ENCODE results near the gene CD3E.
A peak's percentile ranks its signal among the peaks of the same experiment; 100 is the strongest.

The CD3E gene

DNA sequence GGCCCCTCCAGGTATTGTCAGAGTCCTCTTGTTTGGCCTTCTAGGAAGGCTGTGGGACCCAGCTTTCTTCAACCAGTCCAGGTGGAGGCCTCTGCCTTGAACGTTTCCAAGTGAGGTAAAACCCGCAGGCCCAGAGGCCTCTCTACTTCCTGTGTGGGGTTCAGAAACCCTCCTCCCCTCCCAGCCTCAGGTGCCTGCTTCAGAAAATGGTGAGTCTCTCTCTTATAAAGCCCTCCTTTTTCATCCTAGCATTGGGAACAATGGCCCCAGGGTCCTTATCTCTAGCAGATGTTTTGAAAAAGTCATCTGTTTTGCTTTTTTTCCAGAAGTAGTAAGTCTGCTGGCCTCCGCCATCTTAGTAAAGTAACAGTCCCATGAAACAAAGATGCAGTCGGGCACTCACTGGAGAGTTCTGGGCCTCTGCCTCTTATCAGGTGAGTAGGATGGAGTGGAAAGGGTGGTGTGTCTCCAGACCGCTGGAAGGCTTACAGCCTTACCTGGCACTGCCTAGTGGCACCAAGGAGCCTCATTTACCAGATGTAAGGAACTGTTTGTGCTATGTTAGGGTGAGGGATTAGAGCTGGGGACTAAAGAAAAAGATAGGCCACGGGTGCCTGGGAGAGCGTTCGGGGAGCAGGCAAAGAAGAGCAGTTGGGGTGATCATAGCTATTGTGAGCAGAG is at the start of gene CD3E:
Gene CD3E, plus strand, starts transcription at position 163 of the 681 bp plus-strand sequence. Its CDS starts 223 bp downstream, at position 386.
- peak; percentile 80 for DNase-seq

DNA sequence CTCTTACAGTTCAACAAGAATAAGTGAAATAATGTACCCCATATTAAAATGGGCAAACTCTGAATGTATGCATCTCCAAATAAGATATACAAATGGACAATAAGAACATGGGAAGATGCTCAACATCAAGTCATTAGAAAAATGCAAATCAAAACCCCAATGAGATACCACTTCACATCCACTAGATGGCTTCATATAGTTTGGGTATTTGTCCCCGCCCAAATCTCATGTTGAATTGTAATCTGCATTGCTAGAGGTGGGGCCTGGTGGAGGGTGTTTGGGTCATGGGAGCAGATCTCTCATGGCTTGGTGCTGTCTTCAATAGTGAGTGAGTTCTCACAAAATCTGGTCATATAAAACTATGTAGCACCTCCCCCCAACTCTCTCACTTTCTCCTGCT is 46.1 kb upstream of the CD3E start:
- DNase-seq = no peak

DNA sequence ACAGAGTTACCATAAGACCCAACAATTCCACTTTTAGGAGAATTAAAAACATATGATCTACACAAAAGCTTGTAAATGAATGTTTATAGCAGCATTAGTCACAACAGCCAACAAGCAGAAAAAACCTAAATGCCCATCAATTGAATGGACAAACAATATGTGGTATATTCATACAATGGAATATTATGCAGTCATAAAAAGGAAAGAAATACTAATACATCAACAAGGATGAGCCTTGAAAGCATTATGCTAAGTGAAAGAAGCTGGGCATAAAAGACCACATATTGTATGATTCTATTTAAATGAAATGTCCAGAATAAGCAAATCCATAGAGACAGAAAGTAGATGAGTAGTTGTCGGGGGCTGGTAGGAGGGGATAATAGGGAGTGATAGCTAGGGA is 45.4 kb upstream of the CD3E start:
- no peak for DNase-seq

DNA sequence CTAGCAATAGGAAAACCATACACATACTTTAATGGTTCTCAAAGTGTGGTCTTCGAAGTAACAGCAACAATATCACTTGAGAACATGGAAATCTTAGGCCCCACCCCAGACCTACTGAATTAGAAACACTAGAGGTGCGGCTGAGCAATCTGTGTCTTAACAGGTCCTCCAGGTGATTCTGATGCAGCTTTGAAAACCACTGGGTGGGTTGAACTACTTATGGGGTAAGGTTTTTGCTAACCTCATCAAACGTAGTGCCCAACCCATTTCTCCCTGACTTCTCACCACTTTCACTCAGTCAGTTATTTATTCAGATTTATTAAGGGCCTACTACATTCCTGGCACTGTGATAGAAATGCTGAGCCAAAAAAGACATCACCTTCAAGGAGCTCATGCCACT is 44.2 kb upstream of the CD3E start:
- no peak for DNase-seq

DNA sequence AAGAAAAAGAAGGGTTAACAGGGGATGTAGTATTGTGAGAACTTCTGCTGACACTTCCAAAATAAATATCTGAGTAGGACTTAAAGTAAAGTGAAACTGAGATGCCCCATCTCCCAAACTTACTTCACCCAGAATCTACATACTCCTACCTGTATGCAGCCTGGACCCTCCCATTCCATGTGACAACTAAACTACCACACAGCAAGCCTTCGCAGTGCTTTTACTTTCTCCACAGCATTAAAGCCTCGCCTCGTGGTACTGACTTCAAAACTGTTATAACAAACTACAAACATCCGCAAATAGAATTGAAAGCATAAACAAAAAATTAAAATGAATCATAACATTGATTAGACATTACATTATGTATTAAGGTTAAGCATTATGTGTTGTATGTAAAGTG is 41.4 kb upstream of the CD3E start:
- no peak for DNase-seq

DNA sequence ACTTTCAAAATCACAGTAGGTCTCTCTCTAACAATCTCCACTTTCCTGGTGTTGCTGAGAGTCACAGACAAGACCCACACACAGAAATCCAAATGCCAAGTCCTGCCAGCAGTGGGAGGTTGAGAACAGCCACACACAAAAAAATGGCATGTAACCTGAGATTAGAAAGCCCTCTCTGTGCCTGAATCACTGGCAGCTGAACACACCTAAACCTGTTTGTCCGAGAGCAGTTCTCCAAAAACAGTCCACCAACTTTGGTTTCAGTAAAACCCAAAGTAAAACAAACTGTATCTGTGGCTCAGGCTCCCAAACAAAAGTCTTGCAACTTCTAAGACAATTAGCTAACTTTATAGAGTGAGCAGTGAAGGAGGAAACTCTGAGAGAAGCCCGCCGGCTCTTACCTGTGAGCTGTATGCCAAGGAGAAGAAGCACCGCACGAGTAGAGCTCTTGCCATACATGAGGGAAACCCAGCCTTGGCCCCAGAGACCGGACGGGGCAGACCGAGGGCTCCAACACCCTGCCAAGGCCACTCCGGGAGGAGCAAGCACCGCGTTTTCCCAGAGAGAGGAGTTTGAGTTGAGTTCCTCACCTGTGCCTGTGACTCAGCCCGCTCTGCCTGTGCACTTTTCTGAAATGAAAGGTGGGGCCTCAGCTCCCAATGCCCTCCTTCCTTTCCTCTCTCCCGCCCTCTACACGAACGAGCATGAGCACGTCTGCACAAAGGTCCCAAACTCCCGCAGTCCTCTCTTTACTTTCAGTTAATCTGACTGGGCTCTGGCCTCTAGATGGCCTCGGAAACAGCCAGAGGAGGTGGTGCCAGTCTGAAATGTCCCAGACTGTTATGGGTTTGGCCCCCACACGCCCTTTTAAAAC is 40.6 kb upstream of the CD3E start, which contains the start of gene MPZL2:
Gene MPZL2, minus strand, starts transcription at position 603 of the 874 bp plus-strand sequence. Its CDS starts 144 bp downstream, at position 459.
- peak; percentile 64 for DNase-seq

DNA sequence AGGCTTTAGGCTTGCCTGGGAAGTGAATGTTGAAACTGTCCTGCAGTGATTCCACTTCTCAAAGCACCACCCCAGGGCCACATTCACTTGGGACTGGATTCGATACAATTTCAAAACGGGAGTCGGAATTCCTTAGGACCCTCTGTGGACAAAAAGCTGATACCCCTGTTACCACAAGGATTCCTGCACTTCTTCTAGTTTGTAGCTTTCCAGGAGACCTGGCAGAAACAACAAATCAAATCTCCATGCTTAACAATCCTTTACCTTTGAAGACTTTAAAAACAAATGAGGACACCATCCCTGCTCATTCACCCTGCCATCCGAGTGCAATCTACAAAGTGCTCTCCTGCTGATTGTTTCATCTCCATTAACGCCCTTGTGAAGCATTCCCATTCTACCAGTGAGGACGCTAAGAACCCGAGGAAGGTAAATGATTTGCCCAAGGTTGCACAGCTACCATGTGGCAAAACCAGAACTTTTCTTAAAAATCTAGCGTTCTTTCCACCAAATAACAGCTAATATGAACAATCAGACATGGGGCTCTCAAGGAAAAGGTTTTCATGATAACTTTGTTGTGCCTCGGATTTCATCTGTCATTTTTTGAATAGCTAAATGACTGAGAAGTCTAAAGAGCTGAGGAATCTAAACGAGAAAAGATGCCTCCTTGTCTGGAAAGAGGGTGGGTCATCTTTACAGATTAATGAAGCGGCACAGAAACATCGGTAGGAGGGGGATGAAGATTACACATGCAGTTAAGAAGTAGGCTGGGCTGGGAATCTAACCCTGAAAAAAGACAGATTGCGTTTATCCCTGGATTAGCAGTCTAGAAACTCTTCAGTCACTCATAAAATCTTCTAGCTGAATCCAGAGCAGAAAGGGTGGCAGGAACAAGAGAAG is 39.7 kb upstream of the CD3E start:
- DNase-seq = no peak

DNA sequence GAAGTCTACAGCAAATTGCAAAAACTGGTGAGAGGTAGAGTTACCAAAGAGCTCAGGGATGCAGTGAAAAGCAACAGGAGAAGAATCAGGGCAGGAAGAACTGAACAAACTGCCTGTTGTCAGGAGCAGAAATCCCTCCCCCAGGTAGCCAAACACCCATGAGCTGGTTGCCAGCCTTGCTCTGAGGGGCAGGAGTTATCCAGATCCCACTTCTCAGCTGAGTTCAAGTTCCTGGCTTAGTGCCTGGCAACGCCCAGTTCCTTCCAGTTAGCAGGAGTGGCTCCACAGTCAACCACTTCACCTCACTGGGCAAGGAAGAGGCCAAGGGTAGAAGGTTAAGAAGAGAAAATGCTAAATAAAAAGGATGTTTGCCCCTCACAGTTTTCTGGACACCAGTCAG is 38.6 kb upstream of the CD3E start:
- DNase-seq = no peak

DNA sequence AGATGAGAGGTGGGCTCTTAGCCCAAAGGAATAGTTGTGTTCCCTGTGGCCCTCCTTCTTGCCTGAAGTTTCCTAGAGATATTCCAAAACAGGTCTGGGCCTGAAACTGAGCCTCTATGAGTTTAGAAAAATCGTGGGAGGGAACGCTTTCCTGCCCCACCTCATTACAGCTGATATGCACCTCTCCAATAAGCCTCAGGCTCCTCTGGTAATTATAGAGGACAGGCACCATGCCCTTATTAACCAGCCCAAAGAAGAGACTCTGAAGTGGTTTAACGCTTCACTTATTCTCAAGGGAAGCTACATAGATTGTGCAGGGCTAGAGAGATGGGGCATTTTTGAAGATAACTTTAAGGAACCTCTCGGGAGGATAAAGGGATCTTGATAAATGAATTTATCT is 37.0 kb upstream of the CD3E start:
- no peak for DNase-seq

DNA sequence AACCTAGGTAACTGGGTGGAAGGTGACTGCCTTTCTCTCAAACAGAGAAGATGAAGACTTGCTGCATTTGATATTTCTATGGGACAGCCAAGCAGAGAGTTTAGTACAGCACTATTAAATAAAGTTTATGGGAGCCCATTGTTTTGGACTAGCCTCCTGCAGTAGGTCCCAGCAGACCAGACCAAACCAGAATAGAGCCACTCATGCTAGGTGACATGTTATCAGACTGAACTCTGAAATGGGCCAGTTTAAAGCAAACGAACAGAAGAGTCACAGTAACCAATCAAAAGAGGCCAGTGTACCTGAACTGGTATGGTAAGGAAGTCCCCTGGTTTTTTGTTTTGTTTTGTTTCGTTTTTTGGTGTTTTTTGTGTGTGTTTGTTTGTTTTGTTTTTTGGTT is 32.5 kb upstream of the CD3E start:
- no peak for DNase-seq

DNA sequence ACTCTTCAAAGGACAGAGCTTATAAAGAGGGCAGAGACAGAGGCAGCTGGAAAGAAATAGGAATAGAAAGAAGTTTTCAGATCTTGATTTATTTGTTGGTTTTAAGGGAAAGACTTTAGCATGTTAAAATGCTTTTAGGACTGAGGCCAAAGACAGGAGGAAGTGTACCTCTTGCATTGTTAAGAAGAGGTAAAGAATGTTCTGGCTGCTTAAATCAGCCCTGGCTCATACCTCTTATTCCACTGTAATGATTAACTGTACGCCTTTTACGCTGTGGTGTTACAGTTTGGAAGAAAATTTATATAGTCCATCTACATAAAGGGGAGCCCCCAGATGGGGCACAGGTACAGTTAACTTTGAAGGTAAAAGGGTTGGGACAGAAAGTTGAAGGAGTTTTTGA is 30.3 kb upstream of the CD3E start:
- DNase-seq = no peak

DNA sequence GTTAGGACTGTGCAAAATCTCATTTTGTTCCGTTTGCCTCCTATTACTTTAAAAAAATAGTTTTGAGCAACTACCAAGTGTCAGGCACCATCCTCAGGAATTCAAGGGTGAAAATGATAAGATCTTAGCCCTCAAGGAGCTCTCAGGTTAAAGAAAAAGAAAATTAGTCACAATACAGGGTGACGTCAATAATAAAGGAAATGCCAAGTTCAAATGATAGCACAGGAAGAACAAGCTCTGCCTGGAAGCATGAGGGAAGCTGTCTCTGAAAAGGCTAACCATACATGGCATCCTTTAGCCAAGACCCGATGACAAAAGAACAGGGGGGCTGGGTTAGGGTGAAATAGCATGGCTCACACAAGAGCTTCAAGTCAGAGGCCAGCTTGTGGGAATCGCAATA is 29.4 kb upstream of the CD3E start:
- DNase-seq = peak; percentile 11

DNA sequence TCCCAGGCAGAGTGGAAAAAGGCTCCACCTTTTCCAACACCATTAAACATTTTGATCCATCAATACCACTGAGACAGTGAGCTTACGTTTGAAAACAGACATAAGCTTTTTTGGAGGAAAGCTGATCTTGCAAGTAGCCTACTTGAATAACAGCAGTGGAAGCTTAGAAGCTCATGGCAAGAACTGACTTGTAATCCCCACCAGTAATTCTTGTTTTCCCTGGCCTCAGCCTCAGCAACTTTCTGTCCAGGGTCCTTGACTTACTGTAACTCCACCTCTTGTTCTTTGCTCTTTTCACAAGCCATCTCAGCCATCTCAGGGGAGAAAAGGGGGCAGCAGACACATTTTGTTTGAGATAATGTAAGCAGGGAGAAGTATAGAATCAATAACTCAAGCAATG is 28.1 kb upstream of the CD3E start:
- DNase-seq = no peak

DNA sequence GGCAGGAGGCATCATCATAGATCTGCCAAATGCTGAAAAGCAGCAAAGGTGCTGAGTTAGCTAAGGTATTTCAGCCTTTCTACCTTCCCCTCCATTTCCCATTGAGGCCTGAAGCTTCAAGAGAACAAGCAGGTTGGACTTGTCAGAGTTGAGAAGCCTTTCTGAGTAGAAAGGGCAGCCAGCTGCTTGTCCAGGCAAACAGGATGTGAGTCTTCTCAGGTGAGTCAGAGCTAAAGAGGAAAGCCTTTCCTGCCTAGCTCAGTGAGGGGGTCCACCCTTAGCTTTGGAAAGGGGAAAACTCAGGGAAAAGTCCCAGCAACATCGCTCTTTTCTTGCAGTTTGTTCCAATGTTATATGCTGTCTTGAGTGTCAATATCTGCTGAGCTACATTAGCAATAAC is 27.2 kb upstream of the CD3E start:
- peak; percentile 15 for DNase-seq

DNA sequence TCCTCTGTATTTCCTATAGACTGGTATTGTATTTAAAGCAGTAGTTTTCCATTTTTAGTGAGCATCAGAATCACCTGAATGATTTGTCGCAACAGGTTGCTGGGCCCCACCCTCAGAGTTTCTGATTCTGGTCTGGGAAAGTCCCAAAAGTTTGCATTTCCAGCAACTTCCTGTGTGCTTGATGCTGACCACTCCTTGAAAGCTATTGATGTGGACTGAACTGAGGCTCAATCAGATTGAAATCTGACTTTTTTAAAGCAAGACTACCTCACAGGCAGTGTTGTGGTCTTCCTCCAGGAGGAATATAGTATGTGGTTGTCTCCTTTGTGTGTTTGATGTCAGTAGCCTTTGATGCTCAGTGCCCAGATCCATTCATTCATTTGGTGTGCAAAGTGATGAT is 23.2 kb upstream of the CD3E start:
- no peak for DNase-seq

DNA sequence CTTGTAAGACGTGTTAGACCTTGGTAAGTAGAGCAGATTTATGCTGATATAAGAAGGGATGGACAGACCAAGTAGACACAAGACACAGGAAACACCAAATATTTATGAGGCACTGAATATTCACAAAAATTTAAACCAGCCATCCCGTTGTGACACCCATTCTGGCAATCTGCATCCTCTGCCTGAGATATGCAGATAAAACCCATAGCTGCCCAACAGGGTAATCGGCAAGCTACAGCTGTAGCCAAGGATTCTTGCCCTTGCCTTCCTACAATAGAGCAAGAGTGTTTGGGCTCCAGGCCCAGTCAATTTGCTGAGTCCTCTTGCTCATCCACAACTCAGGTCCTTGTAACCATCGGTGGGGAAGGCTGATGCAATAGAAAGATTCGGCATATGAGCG is 21.9 kb upstream of the CD3E start:
- DNase-seq = no peak

DNA sequence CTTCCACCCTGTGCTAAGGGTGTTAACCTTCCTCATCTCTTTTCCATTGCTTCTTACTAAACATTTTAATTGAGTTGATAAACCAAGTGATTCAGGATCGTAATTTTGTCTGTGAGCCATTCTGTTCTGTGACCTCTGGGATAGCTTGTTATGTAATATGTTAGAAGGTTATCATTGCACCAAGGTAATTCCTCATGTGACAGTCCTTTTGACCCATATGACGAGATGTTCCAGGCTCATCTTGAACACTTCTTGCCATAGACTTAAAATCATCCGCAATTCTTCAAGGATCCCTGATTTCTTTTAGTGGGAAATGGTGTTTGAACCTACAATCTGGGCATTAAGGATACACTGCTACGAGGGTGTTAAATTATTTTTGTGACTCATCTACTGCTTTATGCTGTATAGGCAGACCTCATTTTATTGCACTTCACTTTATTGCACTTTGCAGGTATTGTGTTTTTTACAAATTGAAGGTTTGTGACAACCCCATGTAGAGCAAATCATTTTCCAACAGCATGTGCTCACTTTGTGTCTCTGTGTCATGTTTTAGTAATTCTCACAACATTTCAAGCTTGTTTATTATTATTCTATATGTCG is 21.4 kb upstream of the CD3E start:
- no peak for DNase-seq

DNA sequence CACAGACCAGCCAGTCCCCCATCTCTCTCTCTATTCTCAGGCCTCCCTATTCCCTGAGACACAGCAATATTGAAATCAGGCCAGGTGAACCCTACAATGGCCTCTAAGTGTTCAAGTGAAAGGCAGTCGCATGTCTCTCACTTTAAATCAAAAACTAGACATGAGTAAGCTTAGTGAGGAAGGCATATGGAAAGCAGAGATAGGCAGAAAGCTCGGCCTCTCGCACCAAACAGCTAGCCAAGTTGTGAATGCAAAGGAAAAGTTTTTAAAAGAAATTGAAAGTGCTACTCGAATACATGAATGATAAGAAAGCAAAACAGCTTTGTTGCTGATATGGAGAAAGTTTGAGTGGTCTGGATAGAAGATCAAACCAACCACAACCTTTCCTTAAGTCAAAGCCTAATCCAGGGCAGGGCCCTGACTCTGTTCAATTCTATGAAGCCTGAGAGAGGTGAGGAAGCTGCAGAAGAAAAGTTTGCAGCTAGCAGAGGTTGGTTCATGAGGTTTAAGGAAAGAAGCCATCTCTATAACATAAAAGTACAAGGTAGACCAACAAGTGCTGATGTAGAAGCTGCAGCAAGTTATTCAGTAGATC is 20.7 kb upstream of the CD3E start:
- DNase-seq = no peak

DNA sequence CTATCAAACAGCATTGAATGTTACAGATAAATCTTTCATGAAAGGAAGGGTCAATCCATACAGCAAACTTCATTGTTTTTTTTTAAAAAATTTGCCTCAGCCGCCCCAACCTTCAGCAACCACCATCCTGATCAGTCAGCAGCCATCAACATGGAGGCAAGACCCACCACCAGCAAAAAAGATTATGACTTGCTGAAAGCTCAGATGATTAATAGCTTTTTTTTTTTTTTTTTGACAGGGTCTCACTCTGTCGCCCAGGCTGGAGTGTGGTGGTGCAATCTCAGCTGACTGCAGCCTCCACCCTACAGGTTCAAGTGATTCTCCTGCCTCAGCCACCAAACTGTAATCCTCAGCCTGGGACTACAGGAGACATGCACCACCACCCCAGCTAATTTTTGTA is 18.0 kb upstream of the CD3E start:
- no peak for DNase-seq

DNA sequence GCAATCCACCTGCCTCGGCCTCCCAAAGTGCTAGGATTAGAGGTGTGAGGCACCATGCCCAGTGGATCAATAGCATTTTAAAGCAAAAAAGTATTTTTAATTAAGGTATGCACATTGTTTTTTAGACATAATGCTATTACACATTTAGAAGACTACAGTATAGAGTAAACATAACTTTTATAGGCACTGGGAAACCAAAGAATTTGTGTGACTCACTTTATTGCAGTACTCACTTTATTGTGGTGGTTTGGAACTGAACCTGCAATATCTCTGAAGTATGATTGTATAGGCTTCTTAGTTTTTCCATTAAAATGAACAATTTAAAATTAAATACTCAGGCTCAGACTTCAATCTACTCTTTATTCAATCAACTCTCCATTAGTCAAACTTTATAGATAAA is 17.5 kb upstream of the CD3E start:
- no peak for DNase-seq

DNA sequence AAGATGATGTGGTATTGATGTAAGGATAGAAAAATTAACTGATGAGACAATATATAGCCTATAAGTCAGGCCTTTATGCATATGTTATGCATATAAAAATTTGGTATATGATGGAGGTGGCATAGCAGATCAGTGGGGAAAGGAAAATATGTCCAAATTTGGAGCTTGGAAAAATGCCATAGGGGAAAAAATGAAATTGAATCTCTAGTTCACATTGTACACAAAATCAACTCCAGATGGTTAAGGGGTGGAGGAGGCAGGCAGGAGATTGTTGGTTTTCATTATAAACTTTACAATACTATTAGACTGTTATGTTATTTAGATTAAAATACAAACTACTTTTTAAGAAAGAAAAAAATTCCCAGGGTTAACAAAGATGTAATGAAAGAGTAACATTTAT is 15.1 kb upstream of the CD3E start:
- DNase-seq = no peak

DNA sequence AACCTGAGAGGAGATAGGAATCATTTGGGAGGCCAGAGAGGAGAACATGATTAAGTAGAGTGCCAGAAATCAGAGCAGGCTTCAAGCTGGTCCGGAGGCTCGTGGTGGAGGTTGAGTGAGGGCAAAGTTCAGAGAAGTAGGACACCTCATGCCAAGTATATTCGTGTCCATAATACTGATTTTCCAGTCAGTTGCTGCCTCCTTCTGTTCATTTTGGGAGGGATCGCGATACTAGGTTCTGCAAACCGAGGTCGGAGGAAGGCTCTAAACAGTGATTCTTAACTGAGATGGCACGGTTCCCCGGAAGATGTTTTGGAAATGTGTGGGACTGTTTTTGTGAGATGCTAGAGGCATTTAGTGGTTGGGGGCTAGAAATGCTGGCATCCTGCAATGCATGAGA is 13.6 kb upstream of the CD3E start:
- peak; percentile 62 for DNase-seq
